Hypothalamus (tissue), 51 donors: ENCODE results near the gene GUCD1.
"Not testable (repeated sequence)": the region's sequence is repeated elsewhere in the genome, so short reads cannot be mapped to it uniquely, and the experiment has no call there.

ENCODE experiments used
- DNase-seq, 51 donors: peaks; one replicate each; lab custom pipeline; 2025; lab: John Stamatoyannopoulos, UW

The GUCD1 gene

DNA sequence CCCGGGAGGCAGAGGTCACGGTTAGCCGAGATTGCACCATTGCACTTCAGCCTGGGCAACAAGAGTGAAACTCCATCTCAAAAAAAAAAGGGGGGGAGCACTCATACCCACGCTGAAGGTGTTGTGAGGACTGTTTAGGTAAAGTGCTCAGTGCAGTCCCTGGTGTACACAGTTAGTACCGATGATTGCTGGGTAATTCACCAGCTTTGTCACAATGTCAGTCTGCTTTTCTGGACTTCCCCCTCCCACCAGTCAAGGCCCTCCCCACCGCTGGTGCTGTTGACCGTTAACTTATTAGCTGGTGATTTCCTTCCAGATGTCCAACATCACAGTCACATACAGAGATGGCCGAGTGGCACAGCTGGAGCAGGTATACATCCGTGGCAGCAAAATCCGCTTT, 12.7 kb upstream of the GUCD1 start:
- DNase-seq = no peak

DNA sequence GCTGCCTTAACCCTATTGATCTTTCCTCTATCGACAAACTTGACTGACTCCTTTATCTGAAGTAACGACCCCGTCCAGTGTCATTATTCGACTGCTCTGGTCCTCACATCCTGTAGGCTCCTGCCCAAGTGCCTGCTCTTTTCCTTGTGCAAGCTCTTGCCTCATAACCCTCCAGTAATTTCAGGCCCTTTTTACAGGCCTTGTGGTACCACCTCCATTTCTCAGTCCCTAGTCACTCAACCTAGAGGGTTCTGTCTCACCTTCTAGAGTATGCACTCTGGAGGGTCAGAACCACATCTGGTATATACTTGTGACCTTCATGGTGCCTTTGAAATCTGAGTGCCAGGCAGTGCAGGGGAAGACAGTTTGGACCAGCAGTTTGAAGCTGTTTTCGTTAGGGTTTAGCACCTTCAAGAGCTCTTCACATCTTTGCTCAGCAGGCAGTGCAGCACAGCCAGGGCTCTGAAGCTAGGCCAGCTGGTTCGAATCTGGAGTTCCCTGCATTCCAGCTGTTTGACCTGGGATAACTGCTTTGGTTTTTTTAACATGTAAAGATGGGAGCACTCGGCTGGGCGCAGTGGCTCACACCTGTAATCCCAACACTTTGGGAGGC, 12.1 kb upstream of the GUCD1 start:
- no peak for DNase-seq

DNA sequence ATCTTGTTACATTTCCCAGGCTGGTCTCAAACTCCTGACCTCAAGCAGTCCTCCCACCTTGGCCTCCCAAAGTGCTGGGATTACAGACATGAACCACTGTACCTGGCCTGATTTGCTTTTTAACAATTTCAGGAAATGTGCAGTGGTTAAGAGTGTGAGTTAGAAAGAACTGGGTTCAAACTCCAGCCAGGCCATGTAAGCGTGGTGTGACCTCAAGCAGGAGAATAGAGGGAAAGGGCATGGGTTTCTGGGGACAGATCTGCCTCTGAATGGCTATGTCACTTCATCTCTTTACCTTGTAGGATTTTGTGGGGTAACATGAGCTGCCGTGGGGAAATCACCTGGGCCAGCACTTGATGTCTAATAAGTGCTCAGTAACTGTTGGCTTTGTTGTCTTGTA, 10.1 kb upstream of the GUCD1 start:
- DNase-seq = no peak

DNA sequence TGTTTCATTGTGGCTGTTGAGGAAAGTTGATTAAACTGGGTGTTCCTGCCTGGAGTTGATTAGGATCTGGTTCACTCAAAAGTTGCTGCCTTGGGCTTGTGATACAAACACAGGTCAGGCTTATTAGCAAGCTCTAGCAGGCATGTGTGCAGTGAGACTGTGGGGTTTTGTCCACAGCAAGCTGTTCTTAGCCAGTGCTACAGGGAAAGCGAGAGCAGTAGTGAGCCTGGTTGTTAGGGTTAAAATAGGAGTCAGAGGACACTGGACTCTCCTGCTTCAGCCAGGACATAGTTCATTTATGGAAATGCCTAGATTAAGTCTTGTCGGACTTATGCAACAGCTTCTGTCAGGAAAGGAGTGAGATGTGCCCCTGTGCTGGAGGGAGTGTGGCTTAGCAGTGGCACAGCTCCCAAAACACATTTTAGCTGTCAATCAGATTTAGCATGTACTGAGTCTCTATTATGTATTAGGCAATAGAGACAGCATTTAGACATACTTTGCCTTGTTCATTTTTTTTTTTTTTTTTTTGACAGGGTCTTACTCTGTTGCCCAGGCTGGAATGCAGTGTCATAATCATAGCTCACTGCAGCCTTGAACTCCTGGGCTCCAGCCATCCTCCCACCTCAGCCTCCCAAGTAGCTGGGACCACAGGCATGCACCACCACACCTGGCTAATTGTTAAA, 9.6 kb upstream of the GUCD1 start:
- DNase-seq = no peak

DNA sequence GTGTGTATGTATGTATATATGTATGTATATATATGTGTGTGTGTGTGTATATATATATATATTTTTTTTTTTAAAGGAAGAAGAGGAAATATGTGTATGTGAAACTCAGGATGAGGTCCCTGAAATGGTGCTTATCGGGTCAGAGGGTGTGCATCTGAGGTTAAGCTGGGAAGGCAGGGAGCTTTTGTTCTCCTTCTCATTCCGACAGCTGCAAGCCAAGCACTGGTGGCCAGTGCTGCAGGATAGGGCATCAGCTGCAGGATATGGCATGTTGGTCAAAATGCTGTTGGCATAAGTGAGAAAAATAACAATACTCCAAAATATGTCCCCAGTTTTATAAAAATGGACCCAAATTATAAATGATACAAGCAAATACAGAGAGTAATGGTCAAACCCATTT, 8.3 kb upstream of the GUCD1 start:
- no peak for DNase-seq

DNA sequence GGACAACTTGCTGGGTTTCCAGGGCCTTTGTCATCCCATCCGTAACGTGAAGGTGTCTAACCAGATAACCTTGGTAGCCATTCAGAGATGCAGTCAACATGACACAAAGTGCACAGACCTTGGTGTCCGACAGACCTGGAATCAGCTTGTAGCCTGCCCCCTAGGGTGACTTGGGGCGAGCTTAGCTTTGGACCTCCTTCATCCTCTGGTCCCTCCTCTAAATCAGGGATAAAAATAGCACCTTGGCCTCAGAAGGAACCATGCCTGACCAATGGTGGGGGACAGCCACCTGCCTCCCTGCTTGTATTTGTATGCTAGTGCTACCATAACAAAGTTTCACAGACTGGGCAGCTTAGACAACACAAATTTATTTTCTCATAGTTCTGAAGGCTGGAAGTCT, 4.5 kb upstream of the GUCD1 start:
- no peak for DNase-seq

DNA sequence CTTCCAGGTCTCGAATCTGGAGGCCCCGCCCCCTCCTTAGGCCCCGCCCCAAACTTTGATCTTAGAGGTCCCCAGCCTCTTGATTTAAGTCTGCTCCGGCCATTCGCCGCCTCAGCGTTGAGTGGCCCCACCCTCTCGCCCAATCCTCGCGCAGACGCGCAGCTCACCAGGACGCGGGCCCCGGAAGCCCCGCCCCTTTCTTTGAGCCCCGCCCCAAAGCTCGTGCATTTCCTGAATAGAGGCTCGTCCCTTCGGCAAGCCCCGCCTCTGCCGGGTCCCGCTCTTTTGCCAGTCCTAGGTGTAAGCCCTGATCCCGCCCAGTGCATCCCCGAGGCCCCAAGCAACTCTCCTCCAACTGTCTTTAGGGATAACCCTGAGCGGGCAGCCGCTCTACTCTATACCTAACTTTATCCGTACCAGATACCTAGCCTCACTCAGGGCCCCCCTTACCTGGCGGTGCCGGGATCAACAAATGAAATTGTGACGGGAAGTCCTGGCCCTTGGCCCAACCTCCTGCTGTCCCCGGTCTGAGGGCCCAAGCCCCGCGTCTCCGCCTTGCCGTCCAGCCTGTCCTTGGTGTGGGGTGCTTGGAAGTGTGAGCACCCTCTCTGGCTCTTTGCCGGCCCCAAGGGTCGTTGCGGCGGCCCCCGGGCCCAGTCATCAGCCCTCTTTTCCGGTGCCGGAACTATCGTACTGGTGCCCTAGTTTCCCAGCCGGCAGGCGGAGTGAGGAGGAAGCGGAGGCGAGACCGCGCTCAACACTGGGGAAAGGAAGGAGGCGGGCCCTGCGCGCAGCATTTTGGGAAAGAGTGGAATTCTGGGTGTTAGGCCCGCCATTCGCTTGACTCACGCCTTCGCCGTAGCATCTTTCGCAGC, 464 bp upstream of the GUCD1 start, which contains the start of gene SNRPD3:
SNRPD3 (plus strand) TSS at position 835 of the 875 bp plus-strand sequence. CDS start 1,676 bp downstream, outside the sequence.
- peak; percentile 93 to 100 (median 99) for DNase-seq

DNA sequence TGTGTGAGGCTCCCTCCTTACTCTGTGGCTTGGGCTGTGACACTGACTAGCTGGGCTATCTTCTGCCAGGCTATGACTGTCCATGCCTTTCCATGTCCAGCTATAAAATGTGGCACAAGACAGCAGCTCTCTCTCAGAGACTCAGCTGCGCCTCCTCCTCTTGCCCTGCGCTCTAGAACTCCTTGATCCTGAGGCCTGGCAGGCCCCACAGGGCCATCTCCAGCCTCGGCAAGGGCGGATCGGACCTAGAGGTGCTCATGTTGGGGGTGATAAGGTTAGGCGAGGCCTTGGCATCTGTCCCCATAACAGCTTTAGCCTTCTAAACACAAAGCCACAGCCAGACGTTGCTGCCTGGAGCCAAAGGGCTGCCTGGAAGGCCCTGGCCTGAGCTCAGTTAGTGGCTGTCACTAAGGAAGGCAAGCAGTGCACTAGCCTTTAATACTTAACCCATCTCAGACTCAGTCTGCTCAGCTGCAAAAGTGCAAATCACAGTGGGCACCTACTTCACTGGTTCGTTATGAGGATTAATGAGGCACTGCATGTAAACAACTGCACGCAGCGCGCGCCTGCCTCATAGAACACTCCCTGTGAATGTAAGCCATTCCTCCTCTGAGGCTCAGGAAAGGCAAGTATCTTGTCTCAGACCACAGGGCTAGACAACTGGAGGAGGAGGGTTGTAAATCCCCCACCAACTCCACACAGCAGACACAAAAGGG, 1.2 kb downstream of the GUCD1 start:
- peak in 3 of 51 donors; percentile 5 to 14 (median 6) for DNase-seq

DNA sequence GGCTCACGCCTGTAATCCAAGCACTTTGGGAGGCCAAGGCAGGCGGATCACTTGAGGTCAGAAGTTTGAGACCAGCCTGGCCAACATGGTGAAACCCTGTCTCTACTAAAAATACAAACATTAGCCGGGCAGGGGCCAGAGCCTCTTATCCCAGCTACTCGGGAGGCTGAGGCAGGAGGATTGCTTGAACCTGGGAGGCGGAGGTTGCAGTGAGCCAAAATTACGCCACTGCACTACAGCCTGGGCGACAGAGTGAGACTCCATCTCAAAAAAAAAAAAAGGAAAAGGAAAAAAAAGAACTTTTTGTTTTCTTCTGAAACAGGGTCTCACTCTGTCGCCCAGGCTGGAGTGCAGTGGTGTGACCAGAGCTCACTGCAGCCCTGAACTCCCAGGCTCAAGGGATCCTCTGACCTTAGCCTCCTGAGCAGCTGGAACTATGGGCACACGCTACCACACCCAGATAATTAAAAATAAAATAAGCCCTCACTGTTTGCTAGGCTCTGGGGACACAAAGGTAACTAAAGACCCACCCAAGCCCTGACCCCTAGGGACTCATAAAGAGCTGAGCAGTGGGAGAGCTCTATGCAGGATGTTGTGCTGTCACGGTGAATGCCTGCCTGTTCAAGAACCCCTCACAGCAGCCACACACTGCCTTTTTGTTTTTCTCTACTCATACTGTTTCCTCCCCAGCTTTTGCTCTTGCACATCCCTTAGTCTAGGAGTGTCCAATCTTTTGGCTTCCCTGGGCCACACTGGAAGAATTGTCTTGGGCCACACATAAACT, 2.2 kb downstream of the GUCD1 start:
- DNase-seq = not testable (repeated sequence)

DNA sequence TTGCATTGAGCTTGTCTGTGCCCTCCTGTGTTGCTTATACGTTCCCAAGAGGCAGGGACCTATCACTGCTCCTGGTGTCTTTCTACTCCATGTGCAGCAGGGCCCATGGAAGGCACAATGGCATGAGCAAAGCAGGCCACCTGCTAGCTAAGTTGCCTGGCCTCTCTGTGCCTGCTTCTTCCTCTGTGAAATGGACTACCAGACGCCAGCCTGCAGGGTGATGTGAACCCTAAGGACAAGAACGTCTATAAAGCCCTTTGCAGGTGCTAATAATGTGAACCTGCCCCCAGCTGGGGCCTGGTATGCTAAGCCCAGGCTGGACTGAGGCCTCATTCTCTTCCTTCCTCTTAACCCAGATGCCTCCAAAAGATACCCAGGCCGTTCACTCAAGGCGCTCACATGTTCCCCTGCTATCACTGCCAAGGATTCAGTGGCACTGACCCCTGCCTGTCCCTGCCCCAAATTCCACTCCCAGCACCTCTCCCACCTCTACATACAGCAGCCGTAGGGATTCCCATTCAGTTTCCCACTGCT, 4.0 kb downstream of the GUCD1 start:
- DNase-seq = no peak

DNA sequence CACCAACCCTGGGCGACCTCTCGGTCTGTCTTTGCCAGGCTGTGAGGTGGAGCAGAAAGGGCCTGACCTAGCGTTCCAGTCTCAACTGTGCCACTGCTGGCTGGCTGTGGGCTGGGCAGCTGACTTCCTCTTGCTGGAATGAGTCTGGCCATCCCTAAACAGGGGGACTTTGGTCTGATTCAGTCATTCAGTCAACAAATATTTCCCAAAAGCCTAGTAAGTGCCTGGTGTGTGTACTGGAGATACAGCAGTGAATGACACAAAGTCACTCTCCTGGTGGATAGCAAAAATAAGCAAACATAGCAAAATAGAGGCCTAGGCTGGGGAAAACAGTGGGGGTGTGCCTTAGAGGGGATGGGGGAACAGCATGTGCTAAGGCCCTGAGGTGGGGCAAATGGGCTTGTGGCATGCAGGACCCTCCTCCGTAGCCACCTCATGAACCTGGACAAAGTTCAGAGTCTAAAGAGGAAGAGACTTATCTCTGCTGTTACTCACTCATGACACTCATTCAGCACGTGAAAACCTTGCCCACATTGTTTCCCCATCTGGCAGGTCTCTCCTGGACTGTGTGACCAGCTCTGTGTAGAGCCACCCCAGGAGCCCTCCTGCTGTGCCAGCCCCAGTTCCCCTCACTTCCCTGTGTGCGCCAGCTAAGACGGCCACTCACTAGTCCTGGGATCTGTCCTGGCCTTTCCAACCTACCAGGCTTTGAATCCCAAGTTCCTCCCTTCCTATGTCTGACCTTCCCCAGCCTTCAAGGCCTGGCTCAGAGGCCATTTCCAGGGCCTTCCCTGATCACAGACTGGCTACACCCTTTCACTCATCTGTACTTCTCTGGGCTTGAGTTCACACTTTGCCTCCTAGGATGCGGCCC, 4.7 kb downstream of the GUCD1 start:
- peak in 1 of 51 donors; percentile 2 for DNase-seq

DNA sequence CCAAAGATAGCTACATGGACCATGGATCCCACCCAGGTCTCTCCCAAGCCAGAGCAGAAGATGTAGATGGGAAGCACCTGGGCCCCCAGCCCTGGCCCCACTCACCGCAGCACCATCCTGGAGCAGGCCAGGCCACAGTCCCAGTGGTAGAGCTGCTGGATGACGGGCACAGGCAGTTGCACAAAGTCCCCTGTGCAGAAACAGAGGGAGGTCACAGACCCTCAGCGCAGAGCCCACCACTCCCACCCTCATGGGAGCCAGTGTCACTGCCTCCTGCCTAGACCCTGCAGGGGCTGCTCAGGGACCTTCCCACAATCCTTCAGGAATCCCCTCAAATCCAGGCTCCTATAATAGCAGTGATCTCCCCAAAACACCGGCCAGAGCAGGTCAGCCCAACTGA, 6.1 kb downstream of the GUCD1 start:
- DNase-seq = no peak

DNA sequence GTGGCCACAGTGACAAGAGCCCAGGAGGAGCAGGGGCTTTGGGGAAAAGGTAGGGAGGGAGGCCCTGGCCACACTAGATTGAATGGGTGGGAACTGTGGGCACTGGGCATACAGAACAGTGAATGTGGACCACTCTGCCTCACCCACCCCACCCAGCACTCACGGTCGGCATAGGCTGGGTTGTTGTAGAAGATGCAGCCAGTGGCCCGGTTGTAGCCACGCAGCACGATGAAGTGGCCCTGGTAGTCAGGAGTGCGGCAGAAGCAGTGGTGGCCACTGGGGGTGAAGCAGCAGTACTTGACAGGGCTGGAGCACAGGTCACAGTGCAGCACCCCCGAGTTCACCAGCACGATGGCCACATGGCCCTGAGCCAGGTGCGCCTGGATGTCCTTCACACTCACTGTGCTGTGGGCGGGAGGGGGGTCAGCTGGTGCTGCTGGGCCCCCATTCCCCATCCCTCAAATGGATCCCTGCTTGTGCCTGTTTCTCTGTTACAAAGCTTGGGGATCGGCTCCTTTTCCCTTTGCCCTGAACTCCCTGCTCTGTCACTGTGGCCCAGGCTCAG, 11.2 kb downstream of the GUCD1 start:
- no peak for DNase-seq

DNA sequence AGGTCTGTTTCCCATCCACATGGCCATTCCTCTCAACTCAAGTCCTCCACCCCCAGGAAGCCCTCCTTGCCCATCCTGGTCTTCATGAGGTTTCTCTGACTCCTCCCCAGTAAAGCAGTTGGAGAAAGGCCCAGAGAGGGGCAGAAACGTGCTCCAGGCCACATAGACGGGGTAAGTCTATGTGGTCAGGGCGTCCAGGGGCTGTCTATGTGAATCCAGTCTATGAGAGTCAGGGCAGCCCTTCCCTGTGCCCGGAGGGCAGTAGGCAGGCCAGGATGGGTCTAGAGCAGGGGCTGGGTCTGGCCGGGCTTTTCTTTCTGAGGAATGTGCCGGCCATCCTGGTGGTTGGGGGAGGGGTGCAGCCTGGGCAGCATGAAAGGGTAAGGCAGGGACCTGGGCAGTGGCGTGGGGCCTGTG, 11.7 kb downstream of the GUCD1 start:
- no peak for DNase-seq

DNA sequence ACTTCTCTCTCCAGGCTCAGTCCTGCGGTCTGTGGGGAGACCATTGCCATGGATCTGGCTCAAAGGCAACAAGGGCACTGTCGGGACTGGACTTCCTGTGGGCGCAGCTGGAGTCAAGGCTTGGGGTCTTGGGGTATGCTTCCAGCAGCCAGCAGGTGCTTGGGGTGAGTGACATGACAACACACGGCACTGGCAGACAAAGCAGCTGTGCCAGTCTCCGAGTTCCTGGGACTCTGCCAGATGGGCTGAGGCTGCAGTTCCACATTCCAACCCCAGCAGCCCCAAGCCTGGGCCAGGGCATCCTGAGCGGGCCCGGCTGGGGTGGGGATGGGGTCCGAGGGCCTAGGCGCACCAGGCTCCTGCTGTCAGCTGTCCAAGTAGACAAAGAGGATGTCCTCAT, 12.3 kb downstream of the GUCD1 start:
- DNase-seq = peak in 16 of 51 donors; percentile 2 to 62 (median 24)

DNA sequence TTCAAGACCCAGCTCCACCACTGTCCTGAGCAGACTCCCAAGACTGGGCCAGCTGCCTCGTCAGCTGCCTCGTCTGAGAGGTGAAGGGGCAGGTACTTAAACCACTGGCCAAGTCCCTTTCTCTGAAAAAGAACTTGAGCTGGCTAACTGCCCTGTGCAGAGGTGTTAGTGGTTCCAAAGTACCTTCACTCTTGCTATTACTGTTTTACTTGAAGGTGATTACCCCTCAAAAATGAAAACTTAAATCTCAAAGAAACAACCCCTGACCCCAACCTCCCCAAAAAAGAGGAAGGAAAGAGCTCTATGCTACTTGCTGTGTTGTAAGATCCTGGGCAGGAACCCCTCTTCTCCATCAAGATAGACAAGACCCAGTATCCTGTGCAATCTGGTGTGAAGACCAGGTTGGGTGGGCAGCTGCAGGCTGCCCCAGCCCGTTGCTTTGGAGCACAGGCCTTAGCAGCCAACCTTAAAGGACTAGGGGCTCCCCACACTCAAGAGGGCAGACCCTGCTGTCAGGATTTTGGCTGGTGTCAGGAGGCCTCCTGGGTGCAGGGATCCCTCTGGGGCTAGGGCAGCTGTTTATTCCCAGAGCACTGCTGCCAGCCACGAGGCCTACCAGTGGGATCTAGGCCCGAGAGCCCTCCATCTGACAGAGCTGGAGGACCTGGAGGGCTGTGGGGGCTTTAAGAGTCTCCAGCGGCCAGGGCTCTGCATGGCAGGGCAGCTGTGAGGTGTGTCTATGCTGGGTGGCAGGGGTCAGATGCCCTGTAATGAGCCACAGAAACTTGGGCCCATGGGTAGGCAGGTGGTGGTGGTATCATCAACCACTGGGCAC, 13.0 kb downstream of the GUCD1 start:
- no peak for DNase-seq

DNA sequence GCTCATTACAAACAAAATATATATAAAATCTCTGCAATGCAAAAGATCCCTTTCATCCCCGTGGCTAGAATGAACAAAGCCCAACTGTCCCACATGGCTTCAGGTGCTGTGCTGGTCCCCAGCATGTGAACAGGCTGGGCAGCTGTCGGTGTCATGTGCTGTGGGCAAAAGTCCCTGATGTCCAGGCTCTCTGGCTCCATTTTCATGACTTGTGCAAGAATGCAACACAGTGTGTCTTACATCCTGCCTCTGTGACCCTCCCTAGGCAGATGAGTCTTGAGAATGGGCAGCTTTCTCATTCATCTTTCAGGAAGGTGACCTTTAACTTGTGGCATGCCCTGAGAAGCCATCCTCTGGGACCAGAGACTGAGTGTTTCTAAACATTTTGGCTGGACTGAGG, 14.5 kb downstream of the GUCD1 start:
- DNase-seq = peak in 1 of 51 donors; percentile 3
